Measurements from ENCODE around the gene BAHCC1. TPM values are rescaled to one million over a fixed set of nuclear protein-coding genes. Genes with fewer than 3 reads are reported as not detected.
A peak's percentile ranks its signal among the peaks of the same experiment; 100 is the strongest.

The BAHCC1 gene
- total RNA-seq = 10 to 100 TPM in 2 of 3 donors, 1 to 10 TPM in 1; 7.4 to 17.0 (median 11.7) TPM

- DNase-seq (ENCODE audit: low spot score in 2 of 2) = peak; percentile 100
- no peaks in the 10 kb centered on the region for H3K36me3 ChIP-seq
- no peaks in the 10 kb centered on the region for H3K27me3 ChIP-seq
- H3K4me3 ChIP-seq = peak within 1 kb of the TSS; percentile 60 to 90 (median 82)
- peak within 1 kb of the TSS; percentile 90 to 92 for H3K27ac ChIP-seq
- H3K9me3 ChIP-seq = no peaks in the 10 kb centered on the region
- peaks cover 7% of the 10 kb centered on the region in 2 donors for H3K4me1 ChIP-seq
- intact Hi-C loops (cut with DNase I; ENCODE audit: low total_unique reads) = no loop called here
- TF ChIP-seq CTCF (IDR thresholded peaks at IDR 0.05) = no peak
- TF ChIP-seq POLR2AphosphoS5 (IDR thresholded peaks at IDR 0.05) = peak; percentile 97 to 98 (median 97)
- TF ChIP-seq POLR2A (IDR thresholded peaks at IDR 0.05) = peak; percentile 91
Observed at GRCh38 chr17:81394921-81395599, at the start of gene BAHCC1. TSS of gene BAHCC1 (plus strand) at chr17:81395457. CDS start at chr17:81399740, 4,283 bp downstream.

GRCh38 chr17:81346090-81346907 is 49.0 kb upstream of the BAHCC1 start:
- TF ChIP-seq POLR2AphosphoS5 (IDR thresholded peaks at IDR 0.05) (peak; percentile 41 to 73 (median 73)), POLR2A (IDR thresholded peaks at IDR 0.05) (peak; percentile 83), CTCF (IDR thresholded peaks at IDR 0.05) (no peak)
- Histone ChIP-seq H3K9me3 (no peaks in the 10 kb centered on the region), H3K36me3 (no peaks in the 10 kb centered on the region), H3K27ac (peak overlapping the region; percentile 96 to 97), H3K4me1 (peaks cover 0 to 3% of the 10 kb centered on the region in 2 donors), H3K4me3 (peak overlapping the region; percentile 69 to 94 (median 81)), H3K27me3 (no peaks in the 10 kb centered on the region)
- peak; percentile 99 for DNase-seq (ENCODE audit: low spot score in 2 of 2)
- intact Hi-C loops (cut with DNase I; ENCODE audit: low total_unique reads) = no loop called here

DNA sequence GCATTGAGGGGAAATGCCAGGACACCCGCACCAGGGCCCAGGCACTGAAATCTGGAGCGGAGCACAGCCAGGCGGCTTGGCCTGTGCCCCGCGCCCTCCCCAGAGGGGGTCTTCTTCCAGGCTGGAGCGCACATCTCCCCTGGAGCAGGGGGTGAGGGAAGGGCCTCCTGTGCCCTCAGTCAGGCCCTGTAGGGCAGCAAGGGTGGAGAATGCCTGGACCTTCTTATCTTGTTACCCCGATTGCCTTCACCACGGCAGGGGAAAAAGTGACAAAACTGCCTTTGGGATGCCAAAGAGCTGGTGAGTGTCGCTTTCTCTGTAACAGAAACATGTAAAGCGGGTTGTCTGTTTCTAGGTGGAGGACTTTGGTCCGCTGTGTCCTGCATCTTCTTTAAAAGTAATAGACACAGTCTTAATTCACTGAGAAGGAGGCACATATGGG is 48.3 kb upstream of the BAHCC1 start:
- no peaks in the 10 kb centered on the region for H3K4me1 ChIP-seq
- intact Hi-C loops (cut with DNase I; ENCODE audit: low total_unique reads) = no loop called here

GRCh38 chr17:81347437-81347836 is 47.8 kb upstream of the BAHCC1 start:
- Histone ChIP-seq H3K27ac (no peak overlapping the region), H3K9me3 (no peaks in the 10 kb centered on the region), H3K4me3 (no peak overlapping the region), H3K36me3 (no peaks in the 10 kb centered on the region), H3K27me3 (no peaks in the 10 kb centered on the region), H3K4me1 (no peaks in the 10 kb centered on the region)
- TF ChIP-seq POLR2A (IDR thresholded peaks at IDR 0.05) = no peak
- intact Hi-C loops (cut with DNase I; ENCODE audit: low total_unique reads) = no loop called here
- no peak for DNase-seq (ENCODE audit: low spot score in 2 of 2)

More for the DNA sequence above, 48.3 kb upstream of the BAHCC1 start:
- Histone ChIP-seq H3K9me3 (no peaks in the 10 kb centered on the region), H3K27me3 (no peaks in the 10 kb centered on the region), H3K4me3 (peak overlapping the region; percentile 69 to 94 (median 81)), H3K27ac (peak overlapping the region; percentile 96 to 97), H3K36me3 (no peaks in the 10 kb centered on the region)
- TF ChIP-seq POLR2AphosphoS5 (IDR thresholded peaks at IDR 0.05) (no peak), CTCF (IDR thresholded peaks at IDR 0.05) (no peak), POLR2A (IDR thresholded peaks at IDR 0.05) (no peak)
- DNase-seq (ENCODE audit: low spot score in 2 of 2) = no peak

DNA sequence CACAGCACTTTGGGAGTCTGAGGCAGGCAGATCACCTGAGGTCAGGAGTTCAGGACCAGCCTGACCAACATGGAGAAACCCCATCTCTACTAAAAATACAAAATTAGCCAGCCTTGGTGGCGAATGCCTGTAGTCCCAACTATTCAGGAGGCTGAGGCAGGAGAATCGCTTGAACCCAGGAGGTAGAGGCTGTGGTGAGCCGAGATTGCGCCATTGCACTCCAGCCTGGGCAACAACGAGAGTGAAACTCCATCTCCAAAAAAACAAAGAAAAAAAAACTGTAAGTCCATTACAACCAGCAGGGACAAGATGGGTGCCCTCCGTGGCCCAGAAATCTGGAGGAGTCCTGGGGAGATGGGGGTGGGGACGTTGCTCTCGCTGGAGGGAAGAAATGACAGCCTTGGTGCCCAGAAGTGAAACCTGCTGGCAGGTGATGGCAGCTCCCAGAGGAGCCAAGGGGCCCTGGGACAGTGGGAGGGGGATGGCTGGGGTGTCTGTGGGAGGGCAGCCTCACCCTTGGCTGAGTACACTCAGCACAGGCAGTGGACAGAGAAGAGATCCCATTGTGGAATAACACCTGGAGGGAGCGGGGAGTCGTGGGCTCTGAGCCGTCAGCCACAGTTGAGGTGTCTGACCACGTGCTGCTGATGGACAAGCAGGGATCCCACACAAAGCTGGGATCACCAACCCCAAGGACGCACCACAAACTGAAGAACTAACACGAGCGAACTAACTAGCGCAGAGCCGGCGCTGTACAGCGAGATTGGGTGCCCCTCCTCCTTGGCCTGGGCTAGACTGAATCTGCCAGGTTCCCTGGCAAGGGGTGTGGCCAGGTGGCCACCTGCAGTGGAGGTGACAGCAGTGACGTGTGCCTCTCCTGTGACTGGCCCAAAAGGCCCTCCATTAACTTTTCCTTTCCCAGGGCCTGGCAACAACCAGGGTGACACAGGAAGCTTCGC is 46.9 kb upstream of the BAHCC1 start:
- TF ChIP-seq CTCF (IDR thresholded peaks at IDR 0.05) = no peak
- TF ChIP-seq POLR2AphosphoS5 (IDR thresholded peaks at IDR 0.05) = no peak
- TF ChIP-seq POLR2A (IDR thresholded peaks at IDR 0.05) = no peak
- Histone ChIP-seq H3K27ac (no peak overlapping the region), H3K4me1 (no peaks in the 10 kb centered on the region), H3K27me3 (no peaks in the 10 kb centered on the region), H3K9me3 (no peaks in the 10 kb centered on the region), H3K36me3 (no peaks in the 10 kb centered on the region), H3K4me3 (no peak overlapping the region)
- intact Hi-C loops (cut with DNase I; ENCODE audit: low total_unique reads) = no loop called here
- DNase-seq (ENCODE audit: low spot score in 2 of 2) = no peak
